ENCODE results near the gene ROBO2. TPM values are rescaled to one million over a fixed set of nuclear protein-coding genes. Genes with fewer than 3 reads are reported as not detected.

Gene ROBO2
- total RNA-seq, 1 experiment from 2014 or later, result not detected

DNA sequence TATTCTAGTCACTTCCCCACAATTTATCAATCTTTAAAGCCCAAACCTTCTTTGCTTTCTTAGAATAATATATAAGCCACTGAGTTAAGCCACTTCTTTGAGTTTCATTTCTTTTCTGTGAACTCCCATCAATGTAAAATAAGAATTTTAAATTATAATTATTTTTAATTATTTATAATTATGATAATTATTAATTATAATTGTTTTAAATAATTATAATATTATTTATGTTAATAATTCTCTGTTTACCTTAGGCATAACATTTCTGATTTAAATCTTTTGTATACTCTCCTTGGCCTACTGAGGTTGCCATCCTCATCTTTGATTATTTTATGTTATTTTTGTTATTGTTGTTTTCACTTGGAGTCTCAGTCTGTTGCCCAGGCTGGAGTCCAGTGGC lies 644.2 kb downstream of the ROBO2 start:
- H3K79me2 ChIP-seq (ENCODE audit: insufficient read depth, low read length), result no peaks in the 10 kb centered on the region
- BruUV-seq (replicated peaks), result no TSS peak
- H3K4me3 ChIP-seq (replicated peaks in 1 of 2; ENCODE audit: low read depth in 1 of 2, low read length in 2 of 2), result no peak overlapping the region
- H3K9me2 ChIP-seq (ENCODE audit: insufficient read depth), result no peaks in the 10 kb centered on the region
- no peaks in the 10 kb centered on the region for H3K27me3 ChIP-seq (ENCODE audit: insufficient read depth, low read length)
- ATAC-seq (no peak), DNase-seq (ENCODE audit: low read depth, low spot score) (no peak)
- CTCF ChIA-PET, result no interaction called here
- RAD21 ChIA-PET (ENCODE audit: low non-redundant PET in 1 of 2, low total read pairs in 2 of 2, uncharacterized antibody in 2 of 2, unreplicated experiment in 2 of 2), result no interaction called here
- no peak overlapping the region for H3K27ac ChIP-seq (ENCODE audit: low read depth, low read length)
- no peaks in the 10 kb centered on the region for H3K36me3 ChIP-seq (ENCODE audit: control insufficient read depth in 1 of 2, insufficient read depth in 2 of 2, low read length in 2 of 2)
- no peak overlapping the region for H3K4me2 ChIP-seq (ENCODE audit: low read length)
- intact Hi-C loops (cut with micrococcal nuclease), result no loop called here
- H3K9ac ChIP-seq (ENCODE audit: low read length), result no peak overlapping the region
- no peaks in the 10 kb centered on the region for H4K20me1 ChIP-seq (ENCODE audit: insufficient read depth)
- POLR2A ChIA-PET, result no interaction called here
- no peaks in the 10 kb centered on the region for H3K4me1 ChIP-seq (ENCODE audit: control insufficient read depth in 1 of 2, insufficient read depth in 2 of 2, low read length in 2 of 2)
- peaks cover 31 to 38% of the 10 kb centered on the region in 2 experiments; a peak in 2 of 4 replicates for H3K9me3 ChIP-seq (ENCODE audit: control insufficient read depth in 1 of 2, insufficient read depth in 1 of 2, low read depth in 1 of 2, low read length in 2 of 2)
- no peak overlapping the region for H2AFZ ChIP-seq (ENCODE audit: low read depth, low read length, poor library complexity, severe bottlenecking)
- TF ChIP-seq EZH2phosphoT487 (IDR thresholded peaks at IDR 0.05; ENCODE audit: borderline replicate concordance) (no peak), TCF7L2 (IDR thresholded peaks at IDR 0.05; ENCODE audit: borderline replicate concordance, extremely low read depth, insufficient read depth, insufficient read length) (no peak), SP1 (IDR thresholded peaks at IDR 0.05; ENCODE audit: low read depth) (no peak), POLR2AphosphoS5 (IDR thresholded peaks at IDR 0.05; ENCODE audit: low read depth, low read length) (no peak), EGR1 (IDR thresholded peaks at IDR 0.05; ENCODE audit: low read depth) (no peak), ZNF274 (IDR thresholded peaks at IDR 0.05; ENCODE audit: low read depth, low read length) (no peak)

DNA sequence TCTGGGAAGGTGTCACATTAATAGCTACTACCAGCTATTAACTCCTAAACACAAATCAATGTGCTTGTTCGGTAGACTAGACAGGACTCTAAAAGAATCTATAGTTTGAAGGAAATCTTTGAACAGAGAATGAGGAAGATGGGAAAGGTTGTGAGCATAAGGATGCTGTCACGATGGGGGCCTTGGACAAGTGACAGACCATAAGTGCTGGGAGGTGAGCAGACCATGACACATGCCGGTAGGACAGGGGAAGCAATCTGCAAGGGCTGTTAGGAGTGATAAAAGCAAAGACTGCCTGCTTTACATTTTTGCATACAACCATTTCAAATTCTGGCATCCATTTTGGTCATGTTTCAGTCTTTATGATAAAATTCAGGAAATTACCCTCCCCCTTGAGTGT lies 645.8 kb downstream of the ROBO2 start:
- CTCF ChIA-PET, result no interaction called here
- no peak for ATAC-seq

More for the DNA sequence above, 645.8 kb downstream of the ROBO2 start:
- no peak overlapping the region for H3K4me2 ChIP-seq (ENCODE audit: low read length)
- ChIA-PET RAD21 (ENCODE audit: low non-redundant PET in 1 of 2, low total read pairs in 2 of 2, uncharacterized antibody in 2 of 2, unreplicated experiment in 2 of 2) (no interaction called here), POLR2A (no interaction called here)
- no peaks in the 10 kb centered on the region for H3K36me3 ChIP-seq (ENCODE audit: control insufficient read depth in 1 of 2, insufficient read depth in 2 of 2, low read length in 2 of 2)
- H3K4me3 ChIP-seq (replicated peaks in 1 of 2; ENCODE audit: low read depth in 1 of 2, low read length in 2 of 2), result no peak overlapping the region
- H3K9me3 ChIP-seq (ENCODE audit: control insufficient read depth in 1 of 2, insufficient read depth in 1 of 2, low read depth in 1 of 2, low read length in 2 of 2), result peaks cover 29 to 33% of the 10 kb centered on the region in 2 experiments; a peak in 2 of 4 replicates
- BruUV-seq (replicated peaks), result no TSS peak
- no peaks in the 10 kb centered on the region for H3K4me1 ChIP-seq (ENCODE audit: control insufficient read depth in 1 of 2, insufficient read depth in 2 of 2, low read length in 2 of 2)
- no peak for TF ChIP-seq FOSL1 (IDR thresholded peaks at IDR 0.05; ENCODE audit: low read depth)
- TF ChIP-seq, protein P1, sequence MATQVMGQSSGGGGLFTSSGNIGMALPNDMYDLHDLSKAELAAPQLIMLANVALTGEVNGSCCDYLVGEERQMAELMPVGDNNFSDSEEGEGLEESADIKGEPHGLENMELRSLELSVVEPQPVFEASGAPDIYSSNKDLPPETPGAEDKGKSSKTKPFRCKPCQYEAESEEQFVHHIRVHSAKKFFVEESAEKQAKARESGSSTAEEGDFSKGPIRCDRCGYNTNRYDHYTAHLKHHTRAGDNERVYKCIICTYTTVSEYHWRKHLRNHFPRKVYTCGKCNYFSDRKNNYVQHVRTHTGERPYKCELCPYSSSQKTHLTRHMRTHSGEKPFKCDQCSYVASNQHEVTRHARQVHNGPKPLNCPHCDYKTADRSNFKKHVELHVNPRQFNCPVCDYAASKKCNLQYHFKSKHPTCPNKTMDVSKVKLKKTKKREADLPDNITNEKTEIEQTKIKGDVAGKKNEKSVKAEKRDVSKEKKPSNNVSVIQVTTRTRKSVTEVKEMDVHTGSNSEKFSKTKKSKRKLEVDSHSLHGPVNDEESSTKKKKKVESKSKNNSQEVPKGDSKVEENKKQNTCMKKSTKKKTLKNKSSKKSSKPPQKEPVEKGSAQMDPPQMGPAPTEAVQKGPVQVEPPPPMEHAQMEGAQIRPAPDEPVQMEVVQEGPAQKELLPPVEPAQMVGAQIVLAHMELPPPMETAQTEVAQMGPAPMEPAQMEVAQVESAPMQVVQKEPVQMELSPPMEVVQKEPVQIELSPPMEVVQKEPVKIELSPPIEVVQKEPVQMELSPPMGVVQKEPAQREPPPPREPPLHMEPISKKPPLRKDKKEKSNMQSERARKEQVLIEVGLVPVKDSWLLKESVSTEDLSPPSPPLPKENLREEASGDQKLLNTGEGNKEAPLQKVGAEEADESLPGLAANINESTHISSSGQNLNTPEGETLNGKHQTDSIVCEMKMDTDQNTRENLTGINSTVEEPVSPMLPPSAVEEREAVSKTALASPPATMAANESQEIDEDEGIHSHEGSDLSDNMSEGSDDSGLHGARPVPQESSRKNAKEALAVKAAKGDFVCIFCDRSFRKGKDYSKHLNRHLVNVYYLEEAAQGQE (IDR thresholded peaks at IDR 0.05; ENCODE audit: low read depth), result no peak
- TF ChIP-seq, protein P2, sequence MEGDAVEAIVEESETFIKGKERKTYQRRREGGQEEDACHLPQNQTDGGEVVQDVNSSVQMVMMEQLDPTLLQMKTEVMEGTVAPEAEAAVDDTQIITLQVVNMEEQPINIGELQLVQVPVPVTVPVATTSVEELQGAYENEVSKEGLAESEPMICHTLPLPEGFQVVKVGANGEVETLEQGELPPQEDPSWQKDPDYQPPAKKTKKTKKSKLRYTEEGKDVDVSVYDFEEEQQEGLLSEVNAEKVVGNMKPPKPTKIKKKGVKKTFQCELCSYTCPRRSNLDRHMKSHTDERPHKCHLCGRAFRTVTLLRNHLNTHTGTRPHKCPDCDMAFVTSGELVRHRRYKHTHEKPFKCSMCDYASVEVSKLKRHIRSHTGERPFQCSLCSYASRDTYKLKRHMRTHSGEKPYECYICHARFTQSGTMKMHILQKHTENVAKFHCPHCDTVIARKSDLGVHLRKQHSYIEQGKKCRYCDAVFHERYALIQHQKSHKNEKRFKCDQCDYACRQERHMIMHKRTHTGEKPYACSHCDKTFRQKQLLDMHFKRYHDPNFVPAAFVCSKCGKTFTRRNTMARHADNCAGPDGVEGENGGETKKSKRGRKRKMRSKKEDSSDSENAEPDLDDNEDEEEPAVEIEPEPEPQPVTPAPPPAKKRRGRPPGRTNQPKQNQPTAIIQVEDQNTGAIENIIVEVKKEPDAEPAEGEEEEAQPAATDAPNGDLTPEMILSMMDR (IDR thresholded peaks at IDR 0.05 in 2 of 3, conservative IDR thresholded peaks at IDR 0.05 in 1 of 3; ENCODE audit: borderline replicate concordance in 1 of 3, insufficient read depth in 1 of 3, low read depth in 2 of 3, low read length in 2 of 3), result no peak
- TF ChIP-seq JUND (IDR thresholded peaks at IDR 0.05), result no peak
- no peak for TF ChIP-seq POLR2A (IDR thresholded peaks at IDR 0.05; ENCODE audit: borderline replicate concordance, extremely low read depth, insufficient read depth, insufficient read length)
- no peak for TF ChIP-seq ELF1 (IDR thresholded peaks at IDR 0.05; ENCODE audit: borderline replicate concordance, low read depth)
- H3K9ac ChIP-seq (ENCODE audit: low read length), result no peak overlapping the region
- no peaks in the 10 kb centered on the region for H3K27me3 ChIP-seq (ENCODE audit: insufficient read depth, low read length)
- H3K27ac ChIP-seq (ENCODE audit: low read depth, low read length), result no peak overlapping the region
- H3K79me2 ChIP-seq (ENCODE audit: insufficient read depth, low read length), result no peaks in the 10 kb centered on the region
- intact Hi-C loops (cut with micrococcal nuclease), result no loop called here
- no peak for DNase-seq (ENCODE audit: low read depth, low spot score)
- no peak overlapping the region for H2AFZ ChIP-seq (ENCODE audit: low read depth, low read length, poor library complexity, severe bottlenecking)
- H3K9me2 ChIP-seq (ENCODE audit: insufficient read depth), result no peaks in the 10 kb centered on the region
- no peaks in the 10 kb centered on the region for H4K20me1 ChIP-seq (ENCODE audit: insufficient read depth)

Data from HCT116 (cell line).